Lower lobe of right lung (tissue), 2 donors: Measurements from ENCODE around the gene KRTAP10-12. TPM values are rescaled to one million over a fixed set of nuclear protein-coding genes. Genes with fewer than 3 reads are reported as not detected.

ENCODE experiments used
- ATAC-seq, 2 donors: fragments of 200-7000 bp; cut with Tn5 transposase; one replicate each; pipeline ENCODE4 v1.9.1; 2020 to 2022; ENCODE audit warnings: mild to moderate bottlenecking in 2 of 2, moderate library complexity in 2 of 2
- DNase-seq: peaks from one replicate; pipeline ENCODE4 v3.0.0-alpha.2; 2020
- H3K27ac ChIP-seq: fragments of 200-600 bp; one replicate; pipeline ENCODE4 v1.8.0; 2022
- H3K27me3 ChIP-seq: fragments of 200-600 bp; one replicate; pipeline ENCODE4 v1.8.0; 2022; ENCODE audit warnings: low read depth
- H3K36me3 ChIP-seq: fragments of 200-600 bp; one replicate; pipeline ENCODE4 v1.8.0; 2022; ENCODE audit warnings: mild to moderate bottlenecking
- H3K4me1 ChIP-seq: fragments of 200-600 bp; one replicate; pipeline ENCODE4 v1.8.0; 2022
- H3K4me3 ChIP-seq: fragments of 200-600 bp; one replicate; pipeline ENCODE4 v1.8.0; 2022; ENCODE audit warnings: mild to moderate bottlenecking
- H3K9me3 ChIP-seq: fragments of 200-600 bp; one replicate; pipeline ENCODE4 v1.8.0; 2022
- CTCF ChIP-seq: fragments of 200-600 bp; IDR thresholded peaks from one replicate; pipeline ENCODE4 v1.8.0; 2022; ENCODE audit warnings: antibody characterized with exemption, mild to moderate bottlenecking
- intact Hi-C: fragments of 100-400 bp; cut with DNase I; formaldehyde crosslinking; loops from one replicate; pipeline ENCODE4 v1.11.0; 2022
- total RNA-seq: library from RNA; stranded (reverse); fragmentation: NEBNext Ultra II Directional; extraction: Animal tissue kit (Norgen Biotek cat#: 25700); gene quantifications from one replicate; pipeline ENCODE4 v1.2.1, GENCODE V29; 2021
- donor health status: DM: no; HTN: yes; CAD: no; lungs with severe emphysema.

The KRTAP10-12 gene
- total RNA-seq, 1 donor from 2014 or later = not detected

- intact Hi-C loops = no loop called here
- Histone ChIP-seq H3K27me3 (peaks cover 8% of the 10 kb centered on the region), H3K36me3 (no peaks in the 10 kb centered on the region), H3K27ac (no peak overlapping the region), H3K4me1 (no peaks in the 10 kb centered on the region), H3K9me3 (peaks cover 23% of the 10 kb centered on the region), H3K4me3 (no peak overlapping the region)
- ATAC-seq = no peak
- TF ChIP-seq CTCF = no peak
- DNase-seq = no peak
These were observed 4.0 kb upstream of the KRTAP10-12 start for GRCh38 chr21:44692798-44693512.

- Histone ChIP-seq H3K4me1 (no peaks in the 10 kb centered on the region), H3K27me3 (peaks cover 21% of the 10 kb centered on the region), H3K9me3 (peaks cover 23% of the 10 kb centered on the region), H3K4me3 (no peak overlapping the region), H3K36me3 (no peaks in the 10 kb centered on the region), H3K27ac (no peak overlapping the region)
- TF ChIP-seq CTCF = no peak
- ATAC-seq (no peak), DNase-seq (no peak)
- intact Hi-C loops = no loop called here
These were observed 2.2 kb upstream of the KRTAP10-12 start for GRCh38 chr21:44694776-44695175.

DNA sequence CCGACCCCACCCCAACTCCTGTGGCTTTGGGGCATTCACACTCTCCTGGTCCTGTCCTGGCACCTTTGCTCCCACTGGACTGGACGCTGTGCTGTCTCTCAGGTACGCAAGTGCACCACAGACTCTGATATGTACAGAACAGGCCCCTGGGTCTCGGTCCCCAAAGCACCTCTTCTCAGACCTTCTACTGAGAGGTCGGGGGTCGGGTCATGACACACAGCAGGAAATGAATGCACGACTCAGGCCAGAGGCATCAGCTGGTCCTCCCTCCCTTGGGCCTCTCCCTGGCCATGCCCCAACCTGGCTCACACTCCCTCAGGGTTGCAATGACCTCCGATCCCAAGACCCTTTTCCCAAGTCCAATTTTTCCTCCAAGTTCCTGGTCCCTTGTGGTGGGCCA, 1.8 kb upstream of the KRTAP10-12 start:
- ATAC-seq (no peak), DNase-seq (no peak)
- Histone ChIP-seq H3K27ac (no peak overlapping the region), H3K4me1 (no peaks in the 10 kb centered on the region), H3K9me3 (peaks cover 23% of the 10 kb centered on the region), H3K27me3 (peaks cover 25% of the 10 kb centered on the region), H3K36me3 (no peaks in the 10 kb centered on the region), H3K4me3 (no peak overlapping the region)
- TF ChIP-seq CTCF = no peak
- intact Hi-C loops = no loop called here

DNA sequence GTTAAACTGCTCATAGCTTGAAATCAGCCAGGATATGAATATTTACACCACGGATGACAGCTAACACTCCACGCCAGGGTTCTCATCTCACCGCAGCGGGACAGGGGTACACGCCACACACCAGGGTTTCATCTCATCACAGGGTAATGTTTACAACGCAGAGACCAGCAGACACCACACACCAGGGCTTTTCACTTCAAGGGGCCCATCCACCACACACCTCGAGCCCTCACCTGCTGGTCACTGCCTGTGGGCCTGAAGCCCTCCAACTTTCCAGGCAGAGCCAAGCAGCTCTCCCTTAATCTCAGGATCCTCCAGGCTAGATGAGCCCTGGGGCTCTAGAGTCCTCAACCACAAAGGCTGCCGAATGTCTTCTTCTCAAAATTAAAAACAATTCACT, 1.3 kb upstream of the KRTAP10-12 start:
- Histone ChIP-seq H3K27me3 (peaks cover 30% of the 10 kb centered on the region), H3K9me3 (peaks cover 23% of the 10 kb centered on the region)

DNA sequence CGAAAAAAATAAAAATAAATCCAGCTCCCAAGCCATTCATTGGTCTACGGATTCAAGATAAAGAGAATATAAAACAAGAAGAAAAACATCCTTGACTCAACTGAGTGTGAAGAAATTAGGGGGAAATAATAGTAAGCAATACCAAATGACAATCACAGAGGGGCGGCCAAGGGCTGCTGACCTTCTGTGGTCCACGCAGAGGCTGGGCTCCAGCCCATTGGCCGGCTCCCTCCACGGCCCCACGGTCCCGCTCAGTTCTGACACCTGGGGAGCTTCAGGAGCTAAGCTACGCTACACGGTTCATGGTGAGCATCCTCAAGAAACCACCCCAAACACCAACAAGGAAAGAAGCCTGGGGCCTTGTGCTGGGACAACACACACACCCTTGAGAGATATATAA, 400 bp upstream of the KRTAP10-12 start:
- peaks cover 38% of the 10 kb centered on the region for H3K27me3 ChIP-seq
- TF ChIP-seq CTCF = no peak
- no peaks in the 10 kb centered on the region for H3K4me1 ChIP-seq
- DNase-seq = no peak
- ATAC-seq = no peak
- no peak overlapping the region for H3K4me3 ChIP-seq
- no peak overlapping the region for H3K27ac ChIP-seq
- intact Hi-C loops = no loop called here
- H3K36me3 ChIP-seq = no peaks in the 10 kb centered on the region
- H3K9me3 ChIP-seq = peaks cover 23% of the 10 kb centered on the region

More for the DNA sequence above, 1.3 kb upstream of the KRTAP10-12 start:
- intact Hi-C loops = no loop called here
- no peak for TF ChIP-seq CTCF
- Histone ChIP-seq H3K36me3 (no peaks in the 10 kb centered on the region), H3K4me3 (no peak overlapping the region), H3K4me1 (no peaks in the 10 kb centered on the region), H3K27ac (no peak overlapping the region)
- DNase-seq (no peak), ATAC-seq (no peak)
